GM20000 (cell line): Measurements from ENCODE around the gene MOGAT3.

Experiments
- DNase-seq: peaks from one replicate; pipeline ENCODE4 v3.0.0; 2012; ENCODE audit warnings: low spot score
- TF ChIP-seq, protein P1 (sequence below): IDR thresholded peaks from 2 replicates; pipeline ENCODE4 v1.5.1; 2012; ENCODE audit warnings: mild to moderate bottlenecking, control low read depth; ENCODE audit errors: extremely low read depth, missing control alignments

MOGAT3 gene

DNA sequence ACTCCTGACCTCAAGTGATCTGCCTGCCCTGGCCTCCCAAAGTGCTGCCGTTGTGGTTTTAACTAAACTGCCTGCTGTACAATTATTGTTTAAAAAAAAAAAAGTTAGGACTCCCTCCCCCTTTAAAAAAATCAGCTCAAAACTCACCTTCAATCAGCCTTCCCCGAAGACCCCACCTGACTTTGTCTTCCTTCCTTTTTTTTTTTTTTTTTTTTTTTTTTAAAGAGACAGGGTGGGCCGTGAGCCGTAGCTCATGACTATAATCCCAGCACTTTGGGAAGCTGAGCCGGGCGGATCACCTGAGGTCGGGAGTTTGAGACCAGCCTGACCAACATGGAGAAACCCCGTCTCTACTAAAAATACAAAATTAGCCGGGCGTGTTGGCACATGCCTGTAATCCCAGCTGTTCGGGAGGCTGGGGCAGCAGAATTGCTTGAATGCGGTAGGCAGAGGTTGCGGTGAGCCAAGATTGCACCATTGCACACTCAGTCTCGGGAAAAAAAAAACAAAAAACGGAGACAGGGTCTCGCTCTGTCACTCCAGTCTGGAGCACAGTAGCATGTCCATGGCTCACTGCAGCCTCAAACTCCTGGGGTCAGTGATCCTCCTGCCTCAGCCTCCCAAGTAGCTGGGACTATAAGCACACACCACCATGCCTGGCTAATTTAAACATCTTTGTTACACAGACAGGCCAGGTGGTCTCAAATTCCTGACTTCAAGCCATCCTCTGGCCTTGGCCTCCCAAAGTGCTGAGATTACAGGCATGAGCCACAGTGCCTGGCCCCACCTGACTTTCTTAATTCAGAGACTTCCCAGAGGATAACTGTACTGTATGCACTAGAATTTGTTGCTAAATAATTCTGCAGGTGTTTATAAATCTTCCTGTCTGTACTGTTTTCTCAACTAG, 40.9 kb upstream of the MOGAT3 start:
- TF ChIP-seq, protein P1, sequence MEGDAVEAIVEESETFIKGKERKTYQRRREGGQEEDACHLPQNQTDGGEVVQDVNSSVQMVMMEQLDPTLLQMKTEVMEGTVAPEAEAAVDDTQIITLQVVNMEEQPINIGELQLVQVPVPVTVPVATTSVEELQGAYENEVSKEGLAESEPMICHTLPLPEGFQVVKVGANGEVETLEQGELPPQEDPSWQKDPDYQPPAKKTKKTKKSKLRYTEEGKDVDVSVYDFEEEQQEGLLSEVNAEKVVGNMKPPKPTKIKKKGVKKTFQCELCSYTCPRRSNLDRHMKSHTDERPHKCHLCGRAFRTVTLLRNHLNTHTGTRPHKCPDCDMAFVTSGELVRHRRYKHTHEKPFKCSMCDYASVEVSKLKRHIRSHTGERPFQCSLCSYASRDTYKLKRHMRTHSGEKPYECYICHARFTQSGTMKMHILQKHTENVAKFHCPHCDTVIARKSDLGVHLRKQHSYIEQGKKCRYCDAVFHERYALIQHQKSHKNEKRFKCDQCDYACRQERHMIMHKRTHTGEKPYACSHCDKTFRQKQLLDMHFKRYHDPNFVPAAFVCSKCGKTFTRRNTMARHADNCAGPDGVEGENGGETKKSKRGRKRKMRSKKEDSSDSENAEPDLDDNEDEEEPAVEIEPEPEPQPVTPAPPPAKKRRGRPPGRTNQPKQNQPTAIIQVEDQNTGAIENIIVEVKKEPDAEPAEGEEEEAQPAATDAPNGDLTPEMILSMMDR = no peak
- peak; percentile 3 for DNase-seq

DNA sequence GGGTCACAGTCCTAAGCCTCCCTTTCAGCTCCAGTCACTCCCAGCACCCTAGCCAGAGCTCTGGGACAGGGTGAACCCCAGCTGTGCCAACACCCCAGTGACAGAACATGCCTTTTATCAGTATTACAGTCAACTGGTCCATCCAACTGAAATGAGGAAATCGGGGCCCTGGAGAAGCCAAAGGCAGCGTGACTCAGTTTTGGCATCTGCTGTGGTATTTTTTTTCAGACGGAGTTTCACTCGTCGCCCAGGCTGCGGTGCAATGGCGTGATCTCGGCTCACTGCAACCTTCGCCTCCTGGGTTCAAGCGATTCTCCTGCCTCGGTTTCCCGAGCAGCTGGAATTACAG, 40.2 kb upstream of the MOGAT3 start:
- no peak for DNase-seq
- TF ChIP-seq, protein P1 = no peak

DNA sequence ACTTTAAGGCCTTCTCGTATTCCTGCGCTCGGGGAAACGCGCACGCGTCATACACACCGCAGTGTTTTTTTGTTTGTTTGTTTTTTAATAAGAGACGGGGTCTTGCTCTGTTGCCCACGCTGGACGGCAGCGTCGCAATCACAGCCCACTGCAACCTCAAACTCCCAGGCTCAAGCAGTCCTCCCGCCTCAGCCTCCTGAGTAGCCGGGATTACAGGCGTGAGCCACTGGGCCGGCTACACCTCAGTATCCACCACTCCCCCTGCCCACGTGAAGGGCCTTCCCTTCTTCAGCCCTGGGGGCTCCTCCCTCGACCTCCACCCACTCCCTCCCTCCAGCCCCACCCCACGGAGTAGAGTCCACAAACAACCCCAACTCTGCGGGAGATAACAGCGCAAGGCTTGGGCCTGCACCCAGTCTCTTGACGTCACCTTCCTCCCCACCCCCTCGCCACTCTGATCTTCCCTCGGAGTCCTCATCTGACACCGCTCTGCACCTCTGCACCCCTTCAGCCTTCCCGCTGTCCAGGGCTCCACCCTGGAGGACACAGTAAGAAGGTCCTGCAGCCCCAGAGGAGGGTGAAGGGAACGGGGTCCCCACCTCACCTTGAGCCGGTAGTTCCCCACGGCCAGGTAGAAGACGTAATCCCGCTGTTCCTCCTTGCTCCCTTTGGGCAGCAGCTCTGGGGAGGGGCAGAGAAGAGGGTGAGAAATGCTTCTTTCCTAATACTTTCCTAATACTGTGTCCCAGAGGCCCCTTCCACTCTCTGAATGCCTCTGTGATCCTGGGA, 39.6 kb upstream of the MOGAT3 start:
- no peak for DNase-seq

DNA sequence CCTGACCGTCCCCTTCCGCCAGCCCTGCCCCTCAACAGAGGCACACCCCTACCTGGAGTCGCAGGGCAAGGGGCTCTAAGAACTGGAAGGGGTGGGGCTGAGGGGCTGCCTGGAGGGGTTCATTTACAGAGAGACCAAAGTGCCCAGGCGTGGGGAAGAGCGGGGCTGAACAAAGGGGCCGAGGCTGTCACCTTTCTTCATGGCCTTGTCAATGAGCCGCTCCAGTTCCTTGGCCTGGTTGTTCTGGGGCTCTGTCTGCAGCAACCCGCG, 39.0 kb upstream of the MOGAT3 start:
- TF ChIP-seq, protein P1 = no peak
- DNase-seq = no peak

More for the DNA sequence above, 39.6 kb upstream of the MOGAT3 start:
- TF ChIP-seq, protein P1 = no peak

DNA sequence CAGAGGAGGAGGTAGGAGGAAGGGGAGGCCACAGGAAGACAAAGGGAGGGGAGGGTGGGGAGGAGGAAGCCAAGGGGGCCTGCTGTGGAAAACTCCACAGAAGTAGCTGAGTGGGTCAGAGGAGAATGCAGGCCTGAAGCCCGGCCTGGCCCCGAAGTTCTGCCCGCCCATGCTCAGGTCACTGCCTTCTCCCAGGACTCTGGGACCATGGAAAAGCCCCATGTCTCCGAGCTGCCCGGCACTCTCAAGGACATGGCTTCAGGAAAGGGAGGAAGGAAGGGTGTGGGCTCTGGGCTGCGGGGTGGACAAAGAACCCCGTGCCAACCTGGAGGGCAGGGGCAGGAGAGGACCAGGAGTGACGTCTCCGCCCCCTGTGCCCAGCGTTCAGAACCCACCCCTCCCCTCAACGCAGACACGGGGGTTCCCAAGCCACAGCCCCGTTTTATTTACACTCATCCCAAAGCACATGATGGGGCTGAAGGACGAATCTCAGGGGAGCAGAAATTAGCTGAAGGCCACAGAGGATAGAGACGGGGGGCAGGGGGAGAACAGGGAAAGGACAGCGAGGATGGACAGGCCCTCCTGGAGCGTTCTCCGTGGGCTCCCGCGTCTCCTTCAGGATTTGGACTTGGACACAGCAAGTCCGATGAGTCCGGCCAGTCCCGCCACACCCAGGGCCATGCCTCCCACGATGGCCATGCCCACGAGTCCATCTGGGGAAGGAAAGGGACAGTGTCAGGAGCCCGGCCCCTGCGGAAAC, 38.5 kb upstream of the MOGAT3 start:
- TF ChIP-seq, protein P1 = no peak
- DNase-seq = no peak

DNA sequence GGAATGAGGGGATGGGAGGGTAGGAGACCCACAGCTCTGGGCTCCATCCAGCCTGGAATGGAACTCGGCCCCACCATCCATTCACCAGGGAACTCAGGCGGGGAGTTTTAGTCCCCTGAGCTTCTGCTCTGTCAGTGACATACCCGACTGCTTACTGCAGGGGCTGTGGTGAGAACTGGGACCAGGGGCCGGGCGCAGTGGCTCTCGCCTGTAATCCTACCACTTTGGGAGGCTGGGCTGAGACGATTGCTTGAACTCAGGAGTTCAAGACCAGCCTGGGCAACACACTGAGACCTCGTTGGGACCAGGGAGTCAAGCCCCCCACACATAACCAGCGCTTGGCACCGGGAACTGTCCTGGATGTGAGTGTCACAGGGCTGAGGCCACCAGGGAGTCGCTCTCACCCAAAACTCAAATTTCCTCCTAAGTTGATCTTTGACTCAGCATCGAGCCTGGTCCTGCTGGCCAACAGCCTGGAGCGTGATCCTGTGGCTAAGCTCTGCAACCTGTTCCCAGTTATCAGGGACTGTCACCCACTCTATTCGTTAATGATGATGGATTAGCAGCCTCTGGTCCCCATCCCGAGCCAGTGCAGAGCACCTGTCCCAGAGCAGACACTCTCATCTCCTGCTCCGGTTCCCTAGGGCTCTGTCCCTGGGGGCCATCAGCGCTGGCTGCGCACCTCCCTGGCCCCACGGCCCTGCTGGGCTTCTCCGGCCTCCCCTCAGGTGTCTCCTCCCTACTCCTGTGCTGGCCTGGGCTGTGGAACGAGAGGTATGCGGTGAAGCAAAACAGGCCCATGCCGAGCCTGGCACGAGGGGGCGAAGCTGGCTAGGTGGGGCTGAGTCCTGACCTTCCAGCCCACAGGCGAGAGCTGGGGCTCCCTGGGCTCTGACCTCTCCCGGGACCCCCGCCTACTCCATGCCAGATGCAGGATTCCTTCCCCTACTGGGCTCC, 37.7 kb upstream of the MOGAT3 start:
- TF ChIP-seq, protein P1 = no peak
- DNase-seq = peak; percentile 2
